ENCODE measurements around the gene CAND2. TPM values are rescaled to one million over a fixed set of nuclear protein-coding genes. Genes with fewer than 3 reads are reported as not detected.

The CAND2 gene
- total and polyA plus RNA-seq, 2 of the 8 experiments (the other 6 are each of a cell fraction or from before 2014, with no cell fraction given): 8.7 TPM

DNA sequence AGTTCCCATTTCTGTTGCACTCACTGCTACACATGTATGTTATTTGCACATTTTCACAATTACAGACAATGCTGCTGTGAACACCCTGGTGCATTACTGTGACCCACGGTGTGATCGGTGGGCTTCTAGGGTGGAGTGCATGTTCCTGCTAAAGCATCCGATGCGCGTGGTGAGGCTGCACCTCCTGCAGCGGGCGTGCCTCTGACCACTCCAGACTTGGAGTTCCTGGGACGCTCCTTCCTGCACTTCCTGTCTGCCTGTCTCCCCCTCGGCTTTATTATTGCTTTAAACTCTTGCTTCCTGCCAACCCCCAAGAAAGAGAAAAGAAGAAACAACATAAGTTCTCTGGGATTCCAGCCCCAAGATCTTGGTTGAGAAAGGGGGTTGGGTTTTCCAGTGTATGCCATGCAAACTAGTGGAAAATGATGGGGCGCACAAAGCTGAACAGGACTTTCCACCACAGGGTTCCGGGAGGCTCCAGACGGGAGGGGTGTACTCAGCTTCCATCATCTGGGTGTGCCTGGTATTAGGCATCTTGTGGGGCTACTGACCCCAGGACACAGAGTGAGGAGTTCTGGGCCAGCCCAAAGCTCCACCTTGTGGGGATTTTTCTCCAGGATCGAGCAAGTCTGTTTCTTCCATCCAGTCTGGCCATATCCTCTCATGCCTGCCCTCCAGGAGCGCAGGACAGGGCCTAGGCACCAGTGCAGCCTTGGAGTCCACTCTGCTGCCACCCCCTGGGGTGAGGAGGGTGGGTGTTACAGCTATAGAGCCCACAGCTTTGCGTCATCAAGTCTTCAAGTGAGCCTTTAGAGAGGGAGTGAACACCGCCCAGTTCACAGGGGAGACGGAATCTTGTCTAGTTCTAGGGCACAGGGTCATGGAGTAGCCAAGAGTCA, 33.7 kb downstream of the CAND2 start (continued):
- TF ChIP-seq, protein P1, sequence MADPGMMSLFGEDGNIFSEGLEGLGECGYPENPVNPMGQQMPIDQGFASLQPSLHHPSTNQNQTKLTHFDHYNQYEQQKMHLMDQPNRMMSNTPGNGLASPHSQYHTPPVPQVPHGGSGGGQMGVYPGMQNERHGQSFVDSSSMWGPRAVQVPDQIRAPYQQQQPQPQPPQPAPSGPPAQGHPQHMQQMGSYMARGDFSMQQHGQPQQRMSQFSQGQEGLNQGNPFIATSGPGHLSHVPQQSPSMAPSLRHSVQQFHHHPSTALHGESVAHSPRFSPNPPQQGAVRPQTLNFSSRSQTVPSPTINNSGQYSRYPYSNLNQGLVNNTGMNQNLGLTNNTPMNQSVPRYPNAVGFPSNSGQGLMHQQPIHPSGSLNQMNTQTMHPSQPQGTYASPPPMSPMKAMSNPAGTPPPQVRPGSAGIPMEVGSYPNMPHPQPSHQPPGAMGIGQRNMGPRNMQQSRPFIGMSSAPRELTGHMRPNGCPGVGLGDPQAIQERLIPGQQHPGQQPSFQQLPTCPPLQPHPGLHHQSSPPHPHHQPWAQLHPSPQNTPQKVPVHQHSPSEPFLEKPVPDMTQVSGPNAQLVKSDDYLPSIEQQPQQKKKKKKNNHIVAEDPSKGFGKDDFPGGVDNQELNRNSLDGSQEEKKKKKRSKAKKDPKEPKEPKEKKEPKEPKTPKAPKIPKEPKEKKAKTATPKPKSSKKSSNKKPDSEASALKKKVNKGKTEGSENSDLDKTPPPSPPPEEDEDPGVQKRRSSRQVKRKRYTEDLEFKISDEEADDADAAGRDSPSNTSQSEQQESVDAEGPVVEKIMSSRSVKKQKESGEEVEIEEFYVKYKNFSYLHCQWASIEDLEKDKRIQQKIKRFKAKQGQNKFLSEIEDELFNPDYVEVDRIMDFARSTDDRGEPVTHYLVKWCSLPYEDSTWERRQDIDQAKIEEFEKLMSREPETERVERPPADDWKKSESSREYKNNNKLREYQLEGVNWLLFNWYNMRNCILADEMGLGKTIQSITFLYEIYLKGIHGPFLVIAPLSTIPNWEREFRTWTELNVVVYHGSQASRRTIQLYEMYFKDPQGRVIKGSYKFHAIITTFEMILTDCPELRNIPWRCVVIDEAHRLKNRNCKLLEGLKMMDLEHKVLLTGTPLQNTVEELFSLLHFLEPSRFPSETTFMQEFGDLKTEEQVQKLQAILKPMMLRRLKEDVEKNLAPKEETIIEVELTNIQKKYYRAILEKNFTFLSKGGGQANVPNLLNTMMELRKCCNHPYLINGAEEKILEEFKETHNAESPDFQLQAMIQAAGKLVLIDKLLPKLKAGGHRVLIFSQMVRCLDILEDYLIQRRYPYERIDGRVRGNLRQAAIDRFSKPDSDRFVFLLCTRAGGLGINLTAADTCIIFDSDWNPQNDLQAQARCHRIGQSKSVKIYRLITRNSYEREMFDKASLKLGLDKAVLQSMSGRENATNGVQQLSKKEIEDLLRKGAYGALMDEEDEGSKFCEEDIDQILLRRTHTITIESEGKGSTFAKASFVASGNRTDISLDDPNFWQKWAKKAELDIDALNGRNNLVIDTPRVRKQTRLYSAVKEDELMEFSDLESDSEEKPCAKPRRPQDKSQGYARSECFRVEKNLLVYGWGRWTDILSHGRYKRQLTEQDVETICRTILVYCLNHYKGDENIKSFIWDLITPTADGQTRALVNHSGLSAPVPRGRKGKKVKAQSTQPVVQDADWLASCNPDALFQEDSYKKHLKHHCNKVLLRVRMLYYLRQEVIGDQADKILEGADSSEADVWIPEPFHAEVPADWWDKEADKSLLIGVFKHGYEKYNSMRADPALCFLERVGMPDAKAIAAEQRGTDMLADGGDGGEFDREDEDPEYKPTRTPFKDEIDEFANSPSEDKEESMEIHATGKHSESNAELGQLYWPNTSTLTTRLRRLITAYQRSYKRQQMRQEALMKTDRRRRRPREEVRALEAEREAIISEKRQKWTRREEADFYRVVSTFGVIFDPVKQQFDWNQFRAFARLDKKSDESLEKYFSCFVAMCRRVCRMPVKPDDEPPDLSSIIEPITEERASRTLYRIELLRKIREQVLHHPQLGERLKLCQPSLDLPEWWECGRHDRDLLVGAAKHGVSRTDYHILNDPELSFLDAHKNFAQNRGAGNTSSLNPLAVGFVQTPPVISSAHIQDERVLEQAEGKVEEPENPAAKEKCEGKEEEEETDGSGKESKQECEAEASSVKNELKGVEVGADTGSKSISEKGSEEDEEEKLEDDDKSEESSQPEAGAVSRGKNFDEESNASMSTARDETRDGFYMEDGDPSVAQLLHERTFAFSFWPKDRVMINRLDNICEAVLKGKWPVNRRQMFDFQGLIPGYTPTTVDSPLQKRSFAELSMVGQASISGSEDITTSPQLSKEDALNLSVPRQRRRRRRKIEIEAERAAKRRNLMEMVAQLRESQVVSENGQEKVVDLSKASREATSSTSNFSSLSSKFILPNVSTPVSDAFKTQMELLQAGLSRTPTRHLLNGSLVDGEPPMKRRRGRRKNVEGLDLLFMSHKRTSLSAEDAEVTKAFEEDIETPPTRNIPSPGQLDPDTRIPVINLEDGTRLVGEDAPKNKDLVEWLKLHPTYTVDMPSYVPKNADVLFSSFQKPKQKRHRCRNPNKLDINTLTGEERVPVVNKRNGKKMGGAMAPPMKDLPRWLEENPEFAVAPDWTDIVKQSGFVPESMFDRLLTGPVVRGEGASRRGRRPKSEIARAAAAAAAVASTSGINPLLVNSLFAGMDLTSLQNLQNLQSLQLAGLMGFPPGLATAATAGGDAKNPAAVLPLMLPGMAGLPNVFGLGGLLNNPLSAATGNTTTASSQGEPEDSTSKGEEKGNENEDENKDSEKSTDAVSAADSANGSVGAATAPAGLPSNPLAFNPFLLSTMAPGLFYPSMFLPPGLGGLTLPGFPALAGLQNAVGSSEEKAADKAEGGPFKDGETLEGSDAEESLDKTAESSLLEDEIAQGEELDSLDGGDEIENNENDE (IDR thresholded peaks at IDR 0.05; ENCODE audit: insufficient replicate concordance, low read length): no peak
- TF ChIP-seq RAD21 (IDR thresholded peaks at IDR 0.05 in 1 of 2, conservative IDR thresholded peaks at IDR 0.05 in 1 of 2; ENCODE audit: low read depth in 2 of 2, low read length in 2 of 2): peak; percentile 35 to 50; a peak in 3 of 4 replicates

All from H1 (cell line).